ENCODE results near the gene IDUA.

The IDUA gene

DNA sequence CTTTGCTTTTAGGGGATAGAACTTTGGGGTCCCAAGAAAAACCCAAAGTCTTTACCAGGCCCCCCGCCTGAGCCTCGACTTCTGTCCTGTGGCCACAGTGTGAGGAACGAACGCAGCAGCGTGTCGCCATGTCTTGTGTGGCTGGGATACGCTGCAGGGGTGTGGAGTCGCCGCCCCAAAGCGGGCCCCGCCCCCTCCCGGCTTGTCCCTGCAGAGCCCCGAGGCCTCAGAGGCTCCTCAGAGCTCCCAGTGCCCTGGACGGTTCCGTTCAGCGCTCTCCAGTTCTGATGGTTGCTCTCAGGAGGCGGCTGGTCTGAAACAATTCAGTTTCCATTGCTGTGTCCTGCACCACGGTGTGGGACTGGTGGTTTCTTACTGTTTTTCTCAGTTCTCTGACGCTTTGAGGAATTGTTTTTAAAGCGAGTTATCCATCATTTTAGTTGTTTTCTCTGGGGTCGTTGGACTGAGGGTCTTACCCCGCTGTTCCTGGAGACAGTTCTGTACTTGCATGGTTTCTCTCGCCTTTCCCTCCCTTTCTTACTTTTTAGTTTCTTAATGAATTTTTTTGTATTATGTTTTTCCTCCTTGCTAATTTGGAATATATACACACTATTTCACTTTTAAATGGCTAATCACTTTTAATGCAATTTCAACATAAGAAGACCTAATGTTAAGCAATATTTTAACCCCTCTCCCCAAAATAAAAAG, 1.6 kb upstream of the IDUA start:
- TF ChIP-seq, protein P1, sequence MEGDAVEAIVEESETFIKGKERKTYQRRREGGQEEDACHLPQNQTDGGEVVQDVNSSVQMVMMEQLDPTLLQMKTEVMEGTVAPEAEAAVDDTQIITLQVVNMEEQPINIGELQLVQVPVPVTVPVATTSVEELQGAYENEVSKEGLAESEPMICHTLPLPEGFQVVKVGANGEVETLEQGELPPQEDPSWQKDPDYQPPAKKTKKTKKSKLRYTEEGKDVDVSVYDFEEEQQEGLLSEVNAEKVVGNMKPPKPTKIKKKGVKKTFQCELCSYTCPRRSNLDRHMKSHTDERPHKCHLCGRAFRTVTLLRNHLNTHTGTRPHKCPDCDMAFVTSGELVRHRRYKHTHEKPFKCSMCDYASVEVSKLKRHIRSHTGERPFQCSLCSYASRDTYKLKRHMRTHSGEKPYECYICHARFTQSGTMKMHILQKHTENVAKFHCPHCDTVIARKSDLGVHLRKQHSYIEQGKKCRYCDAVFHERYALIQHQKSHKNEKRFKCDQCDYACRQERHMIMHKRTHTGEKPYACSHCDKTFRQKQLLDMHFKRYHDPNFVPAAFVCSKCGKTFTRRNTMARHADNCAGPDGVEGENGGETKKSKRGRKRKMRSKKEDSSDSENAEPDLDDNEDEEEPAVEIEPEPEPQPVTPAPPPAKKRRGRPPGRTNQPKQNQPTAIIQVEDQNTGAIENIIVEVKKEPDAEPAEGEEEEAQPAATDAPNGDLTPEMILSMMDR (IDR thresholded peaks at IDR 0.05; ENCODE audit: borderline replicate concordance, insufficient read depth, low read depth, low read length): no peak
- no peak overlapping the region for H3K4me3 ChIP-seq (ENCODE audit: low read depth, low read length)

DNA sequence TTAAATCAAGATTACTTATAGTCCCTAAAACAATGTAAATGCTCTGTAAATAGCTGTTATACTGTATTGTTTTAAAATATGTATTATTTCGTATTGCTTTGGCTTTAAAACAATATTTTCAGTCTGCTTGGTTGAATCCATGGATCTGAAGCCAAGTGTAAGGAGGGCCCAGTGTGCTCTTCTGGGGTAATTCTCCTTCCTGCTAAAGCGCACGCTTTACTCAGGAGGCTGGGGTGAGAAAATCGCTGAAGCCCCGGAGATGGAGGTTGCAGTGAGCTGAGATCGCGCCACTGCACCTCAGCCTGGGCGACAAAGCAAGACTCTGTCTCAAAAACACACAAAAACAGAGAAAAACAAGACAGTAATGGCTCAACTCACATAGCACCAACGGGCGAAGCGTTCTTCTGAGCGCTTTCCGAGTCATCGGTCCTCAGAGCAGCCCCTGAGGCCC, 391 bp upstream of the IDUA start:
- TF ChIP-seq, protein P1 (IDR thresholded peaks at IDR 0.05; ENCODE audit: borderline replicate concordance, insufficient read depth, low read depth, low read length): no peak
- no peak overlapping the region for H3K4me3 ChIP-seq (ENCODE audit: low read depth, low read length)

DNA sequence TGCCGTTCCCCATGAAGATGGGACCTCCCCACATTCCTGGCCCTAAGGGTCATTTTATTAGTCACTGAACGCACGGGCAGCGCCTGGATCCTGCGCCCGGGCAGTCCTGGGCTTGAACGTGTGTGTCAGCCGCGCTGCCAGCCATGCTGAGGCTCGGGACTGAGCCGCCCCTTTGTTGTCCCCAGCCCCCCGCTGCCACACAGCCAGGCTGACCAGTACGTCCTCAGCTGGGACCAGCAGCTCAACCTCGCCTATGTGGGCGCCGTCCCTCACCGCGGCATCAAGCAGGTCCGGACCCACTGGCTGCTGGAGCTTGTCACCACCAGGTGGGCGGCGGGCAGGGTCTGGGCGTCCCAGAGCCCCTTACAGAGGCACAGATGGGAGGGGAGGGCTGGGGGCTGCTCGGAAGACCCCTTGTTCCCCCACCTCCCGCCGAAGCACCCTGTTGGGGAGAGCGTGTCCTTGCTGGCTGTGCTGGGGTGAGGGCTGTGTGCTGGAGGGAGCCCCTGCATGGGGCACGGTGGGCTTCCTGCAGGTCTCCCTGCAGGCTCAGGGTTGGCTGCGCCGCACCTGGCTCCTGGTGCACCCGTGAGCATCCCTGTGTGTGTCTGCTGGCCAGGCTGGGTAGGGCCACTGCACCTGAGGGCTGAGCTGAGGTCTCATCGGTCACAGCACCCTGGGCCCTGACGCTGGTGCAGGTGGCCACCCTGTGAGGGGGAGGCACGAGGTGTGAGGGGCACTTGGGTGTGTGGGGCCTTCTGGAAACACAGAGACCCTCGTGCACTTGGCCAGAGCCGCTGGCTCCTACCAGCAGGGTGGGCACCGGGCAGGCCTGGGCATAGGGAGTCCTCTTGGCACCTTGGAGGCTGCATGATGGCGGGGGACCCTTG, 1.0 kb downstream of the IDUA start:
- TF ChIP-seq, protein P1 (IDR thresholded peaks at IDR 0.05; ENCODE audit: borderline replicate concordance, insufficient read depth, low read depth, low read length): no peak
- H3K4me3 ChIP-seq (ENCODE audit: low read depth, low read length): no peak overlapping the region

DNA sequence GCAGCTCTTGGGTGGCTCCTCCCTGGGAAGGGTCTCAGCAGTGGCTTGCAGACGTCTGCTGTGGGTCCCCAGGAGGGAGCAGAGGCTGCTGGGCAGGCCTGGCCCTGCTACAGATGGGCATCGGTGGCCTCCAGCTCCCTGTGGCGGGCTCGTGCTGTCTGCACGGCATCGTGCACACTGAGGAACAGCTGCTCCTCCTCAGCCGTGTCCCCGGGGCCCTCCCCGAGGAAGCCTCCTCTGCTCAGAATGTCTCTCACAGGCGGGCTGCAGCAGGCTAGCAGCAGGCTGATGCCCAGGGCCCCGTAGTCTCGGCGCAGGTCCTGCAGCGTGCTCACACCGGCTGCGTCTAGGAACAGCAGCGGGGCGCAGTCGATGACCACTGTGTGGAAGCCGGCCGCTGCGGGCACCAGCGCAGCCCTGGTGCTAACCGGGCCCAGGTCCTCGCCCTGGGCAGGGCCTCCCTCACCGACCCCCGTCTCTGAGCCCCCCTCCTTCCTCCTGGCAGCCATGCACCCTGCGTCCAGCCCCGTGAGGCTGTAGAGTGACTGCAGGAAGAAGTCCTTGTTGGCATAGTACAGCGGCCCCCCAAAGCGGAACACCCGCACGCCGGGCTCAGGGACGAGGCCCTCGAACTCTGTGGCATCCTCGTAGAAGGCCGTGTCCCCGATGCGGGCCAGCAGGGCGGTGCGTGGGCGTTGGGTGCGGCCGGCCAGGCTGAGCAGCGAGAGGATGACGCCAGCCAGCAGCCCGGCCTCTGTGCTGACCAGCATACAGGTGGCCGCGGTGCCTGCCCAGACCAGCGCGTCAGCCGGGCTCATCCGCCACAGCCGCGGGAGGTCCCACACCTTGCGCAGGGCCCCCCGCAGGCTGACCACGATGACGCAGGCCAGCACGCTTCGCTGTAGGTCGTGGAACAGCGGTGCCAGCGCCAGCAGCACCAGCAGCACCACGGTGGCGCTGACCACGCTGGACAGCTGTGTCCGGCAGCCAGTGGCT, 2.2 kb downstream of the IDUA start:
- H3K4me3 ChIP-seq (ENCODE audit: low read depth, low read length): no peak overlapping the region
- TF ChIP-seq, protein P1 (IDR thresholded peaks at IDR 0.05; ENCODE audit: borderline replicate concordance, insufficient read depth, low read depth, low read length): no peak

DNA sequence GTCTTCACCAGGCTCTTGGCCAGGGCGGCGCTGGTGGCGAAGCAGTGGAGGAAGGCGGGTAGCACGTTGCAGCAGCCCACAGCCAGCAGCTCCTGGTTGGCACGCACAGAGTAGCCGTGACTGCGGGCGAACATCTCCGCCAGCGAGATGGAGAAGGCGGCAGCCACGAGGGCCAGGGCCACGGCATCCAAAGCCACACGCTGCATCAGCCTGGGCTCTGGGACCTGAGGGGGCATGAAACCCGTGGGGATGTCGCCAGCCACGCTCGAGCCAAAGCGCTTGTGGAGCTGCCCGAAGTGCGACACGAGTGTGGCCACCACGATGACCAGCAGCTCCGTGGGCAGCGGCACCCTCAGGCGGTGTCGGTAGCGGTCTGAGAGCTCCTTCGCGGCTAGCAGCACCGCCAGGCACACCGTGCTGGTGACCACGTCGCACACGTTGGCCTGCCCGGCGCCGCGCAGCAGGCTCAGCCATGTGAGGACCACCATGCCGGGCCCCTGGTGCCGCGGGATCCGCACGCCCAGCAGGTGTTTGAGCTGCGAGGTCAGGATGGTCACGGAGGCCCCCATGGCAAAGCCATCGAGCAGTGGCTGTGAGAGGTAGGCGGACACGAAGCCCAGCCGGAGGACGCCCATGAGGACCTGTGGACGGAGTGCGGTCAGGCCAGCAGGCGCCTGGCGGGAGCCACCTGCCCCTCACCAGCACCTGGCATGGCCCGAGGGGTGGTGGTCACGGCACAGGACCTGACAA, 3.1 kb downstream of the IDUA start:
- H3K4me3 ChIP-seq (ENCODE audit: low read depth, low read length): no peak overlapping the region
- TF ChIP-seq, protein P1 (IDR thresholded peaks at IDR 0.05; ENCODE audit: borderline replicate concordance, insufficient read depth, low read depth, low read length): no peak

DNA sequence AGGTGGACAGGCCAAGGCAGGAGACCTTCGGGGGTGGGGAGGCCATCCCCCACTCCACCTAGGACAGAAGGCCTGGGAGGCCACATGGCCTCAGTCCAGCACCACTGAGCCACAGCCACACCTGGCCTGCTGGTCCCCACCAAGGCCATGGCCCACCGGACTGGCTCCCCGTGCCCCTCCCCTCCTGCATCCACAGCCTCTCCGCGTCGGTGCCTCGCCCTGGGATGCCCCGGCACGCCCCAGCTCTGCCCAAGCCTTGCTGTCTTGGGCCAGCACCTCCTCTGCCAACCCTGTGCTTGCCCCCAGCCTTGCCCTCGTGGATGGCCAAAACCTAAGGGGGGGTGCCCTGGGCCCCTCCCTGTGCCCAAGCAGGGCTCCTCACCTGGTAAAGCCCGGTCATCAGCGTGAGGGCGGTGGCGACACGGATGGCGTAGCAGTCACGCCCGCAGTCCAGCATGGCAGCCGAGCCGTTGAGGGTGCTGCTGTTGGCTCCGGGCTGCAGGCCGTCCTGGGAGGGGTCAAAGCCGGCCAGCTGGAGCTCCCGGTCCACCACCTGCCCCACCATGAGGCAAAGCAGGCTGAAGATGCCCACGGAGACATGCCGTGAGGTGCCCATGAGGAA, 4.0 kb downstream of the IDUA start:
- TF ChIP-seq, protein P1 (IDR thresholded peaks at IDR 0.05; ENCODE audit: borderline replicate concordance, insufficient read depth, low read depth, low read length): no peak
- no peak overlapping the region for H3K4me3 ChIP-seq (ENCODE audit: low read depth, low read length)
